Mammary epithelial cell (primary cell): Measurements from ENCODE around the gene CHTF8.

ENCODE experiments used
- EZH2 ChIP-seq: IDR thresholded peaks from 2 replicates; pipeline ENCODE4 v1.6.1; 2012; ENCODE audit warnings: low read length, inconsistent platforms, borderline replicate concordance
- TF ChIP-seq, protein P1 (sequence below), 2 donors: IDR thresholded peaks in 1 of 2; conservative IDR thresholded peaks in 1 of 2; 2 replicates each; pipeline ENCODE4 v1.5.1; 2011 to 2012; ENCODE audit warnings: inconsistent platforms in 2 of 2, low read length in 2 of 2, mild to moderate bottlenecking in 2 of 2, control low read depth in 1 of 2, low read depth in 1 of 2; ENCODE audit not compliant: insufficient read depth in 1 of 2; ENCODE audit errors: extremely low read depth in 1 of 2

DNA sequence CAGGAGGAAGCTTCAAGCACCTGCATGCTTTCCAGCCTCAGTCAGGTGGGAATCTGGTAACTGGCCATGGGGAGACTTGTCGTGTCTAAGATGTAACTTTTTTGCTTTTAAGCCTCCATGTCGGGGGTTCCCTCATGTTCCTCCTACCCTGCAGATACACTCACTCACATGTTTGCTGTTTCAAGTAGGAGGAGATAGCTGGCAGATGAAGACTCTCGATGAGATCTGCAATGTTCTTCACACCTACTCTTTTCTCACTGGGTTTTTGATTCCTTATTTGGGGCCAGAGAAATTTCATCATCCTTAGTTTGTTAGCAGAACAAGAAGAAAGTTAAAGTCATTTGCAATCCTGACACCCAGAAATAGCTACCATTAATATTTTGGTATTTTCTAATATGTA lies 24.8 kb upstream of the CHTF8 start:
- TF ChIP-seq, protein P1, sequence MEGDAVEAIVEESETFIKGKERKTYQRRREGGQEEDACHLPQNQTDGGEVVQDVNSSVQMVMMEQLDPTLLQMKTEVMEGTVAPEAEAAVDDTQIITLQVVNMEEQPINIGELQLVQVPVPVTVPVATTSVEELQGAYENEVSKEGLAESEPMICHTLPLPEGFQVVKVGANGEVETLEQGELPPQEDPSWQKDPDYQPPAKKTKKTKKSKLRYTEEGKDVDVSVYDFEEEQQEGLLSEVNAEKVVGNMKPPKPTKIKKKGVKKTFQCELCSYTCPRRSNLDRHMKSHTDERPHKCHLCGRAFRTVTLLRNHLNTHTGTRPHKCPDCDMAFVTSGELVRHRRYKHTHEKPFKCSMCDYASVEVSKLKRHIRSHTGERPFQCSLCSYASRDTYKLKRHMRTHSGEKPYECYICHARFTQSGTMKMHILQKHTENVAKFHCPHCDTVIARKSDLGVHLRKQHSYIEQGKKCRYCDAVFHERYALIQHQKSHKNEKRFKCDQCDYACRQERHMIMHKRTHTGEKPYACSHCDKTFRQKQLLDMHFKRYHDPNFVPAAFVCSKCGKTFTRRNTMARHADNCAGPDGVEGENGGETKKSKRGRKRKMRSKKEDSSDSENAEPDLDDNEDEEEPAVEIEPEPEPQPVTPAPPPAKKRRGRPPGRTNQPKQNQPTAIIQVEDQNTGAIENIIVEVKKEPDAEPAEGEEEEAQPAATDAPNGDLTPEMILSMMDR (conservative IDR thresholded peaks at IDR 0.05 in 1 of 2, IDR thresholded peaks at IDR 0.05 in 1 of 2; ENCODE audit: extremely low read depth in 1 of 2, insufficient read depth in 1 of 2, low read depth in 1 of 2, low read length in 2 of 2): no peak
- no peak for TF ChIP-seq EZH2
